Colonic mucosa (tissue), 4 donors: ENCODE measurements around the gene APCDD1L. TPM values are rescaled to one million over a fixed set of nuclear protein-coding genes. Genes with fewer than 3 reads are reported as not detected.

Source experiments
- DNase-seq: peaks from one replicate; pipeline ENCODE4 v3.0.0-alpha.2; 2020
- H3K27ac ChIP-seq: fragments of 200-600 bp; one replicate; pipeline ENCODE4 v1.8.0; 2021
- H3K27me3 ChIP-seq: fragments of 200-600 bp; one replicate; pipeline ENCODE4 v1.8.0; 2021
- H3K36me3 ChIP-seq: fragments of 200-600 bp; one replicate; pipeline ENCODE4 v1.8.0; 2021
- H3K4me1 ChIP-seq: fragments of 200-600 bp; one replicate; pipeline ENCODE4 v1.8.0; 2021; ENCODE audit warnings: mild to moderate bottlenecking
- H3K4me3 ChIP-seq: fragments of 200-600 bp; one replicate; pipeline ENCODE4 v1.8.0; 2021
- H3K9ac ChIP-seq, 2 donors: one replicate each; pipeline ENCODE4 v1.7.0; 2013; ENCODE audit warnings: control low read depth in 2 of 2, low read depth in 2 of 2, low read length in 2 of 2
- H3K9me3 ChIP-seq: fragments of 200-600 bp; one replicate; pipeline ENCODE4 v1.8.0; 2021
- CTCF ChIP-seq: fragments of 200-600 bp; IDR thresholded peaks from one replicate; pipeline ENCODE4 v1.8.0; 2022; ENCODE audit warnings: antibody characterized with exemption, mild to moderate bottlenecking
- intact Hi-C: fragments of 100-400 bp; cut with DNase I; formaldehyde crosslinking; loops from one replicate; pipeline ENCODE4 v1.14.1; 2022
- total RNA-seq, 2 donors: library from RNA; stranded (reverse); fragmentation: NEBNext Ultra II Directional in 1 of 2; extraction: Animal tissue kit (Norgen Biotek cat#: 25700) in 1 of 2; gene quantifications; one replicate each; pipeline ENCODE4 v1.2.1, GENCODE V29; 2021
- donor health status: healthy.
- donor health status: DM: no; HTN: no; CAD: no.
- donor health status: DM: no; HTN: no; CAD: no.

APCDD1L gene
- total RNA-seq, 2 donors from 2014 or later: 0.32 to 1.0 TPM

GRCh38 chr20:58500256-58500655 lies 14.9 kb downstream of the APCDD1L start:
- Histone ChIP-seq H3K4me3 (no peak overlapping the region), H3K9ac (no peak overlapping the region), H3K36me3 (no peaks in the 10 kb centered on the region), H3K27ac (no peak overlapping the region), H3K4me1 (no peaks in the 10 kb centered on the region), H3K9me3 (no peaks in the 10 kb centered on the region), H3K27me3 (no peaks in the 10 kb centered on the region)
- no peak for DNase-seq
- TF ChIP-seq CTCF: no peak
- intact Hi-C loops: no loop called here

- Histone ChIP-seq H3K4me3 (no peak overlapping the region), H3K9me3 (no peaks in the 10 kb centered on the region), H3K36me3 (no peaks in the 10 kb centered on the region), H3K27me3 (no peaks in the 10 kb centered on the region), H3K27ac (no peak overlapping the region), H3K9ac (no peak overlapping the region), H3K4me1 (no peaks in the 10 kb centered on the region)
- intact Hi-C loops: no loop called here
- DNase-seq: no peak
- TF ChIP-seq CTCF: no peak
Observed at GRCh38 chr20:58498470-58499068, 16.6 kb downstream of the APCDD1L start.

GRCh38 chr20:58497724-58498469 lies 17.3 kb downstream of the APCDD1L start:
- H3K9ac ChIP-seq: no peak overlapping the region
- no peaks in the 10 kb centered on the region for H3K4me1 ChIP-seq
- H3K27ac ChIP-seq: no peak overlapping the region
- no peaks in the 10 kb centered on the region for H3K36me3 ChIP-seq
- intact Hi-C loops: no loop called here
- H3K4me3 ChIP-seq: no peak overlapping the region
- TF ChIP-seq CTCF: no peak
- H3K9me3 ChIP-seq: no peaks in the 10 kb centered on the region
- no peaks in the 10 kb centered on the region for H3K27me3 ChIP-seq
- DNase-seq: no peak

GRCh38 chr20:58497076-58497641 lies 18.0 kb downstream of the APCDD1L start:
- Histone ChIP-seq H3K9ac (no peak overlapping the region), H3K27ac (no peak overlapping the region), H3K4me1 (no peaks in the 10 kb centered on the region), H3K27me3 (no peaks in the 10 kb centered on the region), H3K4me3 (no peak overlapping the region), H3K9me3 (no peaks in the 10 kb centered on the region), H3K36me3 (no peaks in the 10 kb centered on the region)
- no peak for DNase-seq
- intact Hi-C loops: no loop called here
- no peak for TF ChIP-seq CTCF

GRCh38 chr20:58496429-58496769 lies 18.8 kb downstream of the APCDD1L start:
- no peaks in the 10 kb centered on the region for H3K27me3 ChIP-seq
- TF ChIP-seq CTCF: no peak
- H3K9me3 ChIP-seq: no peaks in the 10 kb centered on the region
- intact Hi-C loops: no loop called here
- H3K4me1 ChIP-seq: no peaks in the 10 kb centered on the region
- no peaks in the 10 kb centered on the region for H3K36me3 ChIP-seq
- DNase-seq: no peak
- no peak overlapping the region for H3K27ac ChIP-seq
- no peak overlapping the region for H3K4me3 ChIP-seq
- no peak overlapping the region for H3K9ac ChIP-seq
